WTC11 (cell line): ENCODE results near the gene LRTM1. TPM values are rescaled to one million over a fixed set of nuclear protein-coding genes. Genes with fewer than 3 reads are reported as not detected.

ENCODE experiments used
- ATAC-seq: fragments of 200-7000 bp; cut with Tn5 transposase; 2 replicates; pipeline ENCODE4 v1.10.0; 2021; ENCODE audit warnings: mild to moderate bottlenecking, moderate library complexity
- CTCF ChIA-PET: fragments of 300-600 bp; sonication (Branson Sonifier 250); formaldehyde crosslinking; loops from one replicate; lab custom pipeline; 2021; ENCODE audit warnings: antibody characterized with exemption; lab: Charles Lee
- POLR2A ChIA-PET: fragments of 350-600 bp; sonication (Branson Sonifier 250); formaldehyde crosslinking; loops from one replicate; lab custom pipeline; 2021; ENCODE audit warnings: antibody characterized with exemption; lab: Charles Lee
- DNase-seq: peaks from one replicate; pipeline ENCODE4 v3.0.0; 2021; ENCODE audit warnings: low spot score
- H3K27ac Mint-ChIP-seq: 2 replicates; pipeline ENCODE4 v1.8.0; 2021; ENCODE audit warnings: mixed read lengths
- H3K27me3 Mint-ChIP-seq: 2 replicates; pipeline ENCODE4 v1.8.0; 2021; ENCODE audit warnings: low read depth, mild to moderate bottlenecking, moderate library complexity, mixed read lengths
- H3K36me3 Mint-ChIP-seq: 2 replicates; pipeline ENCODE4 v1.8.0; 2021; ENCODE audit warnings: mixed read lengths
- H3K4me1 Mint-ChIP-seq: 2 replicates; pipeline ENCODE4 v1.8.0; 2022; ENCODE audit warnings: mixed read lengths
- H3K4me3 Mint-ChIP-seq: 2 replicates; pipeline ENCODE4 v1.8.0; 2021; ENCODE audit warnings: mild to moderate bottlenecking, moderate library complexity, mixed read lengths
- H3K9me3 Mint-ChIP-seq: 2 replicates; pipeline ENCODE4 v1.8.0; 2021; ENCODE audit warnings: mixed read lengths
- ATF1 ChIP-seq: sonication (generic); formaldehyde crosslinking; IDR thresholded peaks from 2 replicates; pipeline ENCODE4 v1.8.1; 2023; ENCODE audit warnings: mild to moderate bottlenecking, moderate library complexity, missing genetic modification reagents
- CBFB ChIP-seq: sonication (generic); formaldehyde crosslinking; IDR thresholded peaks from 2 replicates; pipeline ENCODE4 v1.8.1; 2022; ENCODE audit warnings: mild to moderate bottlenecking, low read depth, missing genetic modification reagents
- CTCF ChIP-seq: fragments of 200-600 bp; IDR thresholded peaks from 2 replicates; pipeline ENCODE4 v1.8.0; 2022; ENCODE audit warnings: antibody characterized with exemption
- FOXK1 ChIP-seq: sonication (generic); formaldehyde crosslinking; IDR thresholded peaks from 2 replicates; pipeline ENCODE4 v1.8.0; 2022; ENCODE audit warnings: mild to moderate bottlenecking, moderate library complexity, missing genetic modification reagents
- GABPB1 ChIP-seq: sonication (generic); formaldehyde crosslinking; IDR thresholded peaks from 2 replicates; pipeline ENCODE4 v1.8.1; 2023; ENCODE audit warnings: mild to moderate bottlenecking, missing genetic modification reagents
- MAX ChIP-seq: sonication (generic); formaldehyde crosslinking; IDR thresholded peaks from 2 replicates; pipeline ENCODE4 v1.8.0; 2022; ENCODE audit warnings: mild to moderate bottlenecking, missing genetic modification reagents
- NR1H2 ChIP-seq: sonication (generic); formaldehyde crosslinking; IDR thresholded peaks from 2 replicates; pipeline ENCODE4 v1.9.0; 2021; ENCODE audit warnings: mild to moderate bottlenecking, moderate library complexity, missing genetic modification reagents
- OVOL2 ChIP-seq: fragments of 250-450 bp; sonication (Bioruptor Pico); IDR thresholded peaks from 2 replicates; pipeline ENCODE4 v1.9.0; 2021; ENCODE audit warnings: mild to moderate bottlenecking, borderline replicate concordance
- PREB ChIP-seq: sonication (generic); formaldehyde crosslinking; IDR thresholded peaks from 2 replicates; pipeline ENCODE4 v1.8.1; 2022; ENCODE audit warnings: mild to moderate bottlenecking, missing genetic modification reagents, moderate library complexity, borderline replicate concordance
- PRRX2 ChIP-seq: fragments of 250-450 bp; sonication (Bioruptor Pico); IDR thresholded peaks from 2 replicates; pipeline ENCODE4 v1.8.0; 2021; ENCODE audit warnings: mild to moderate bottlenecking
- SMAD4 ChIP-seq: sonication (generic); formaldehyde crosslinking; IDR thresholded peaks from 2 replicates; pipeline ENCODE4 v1.8.0; 2022; ENCODE audit warnings: mild to moderate bottlenecking, missing genetic modification reagents
- TP53 ChIP-seq: sonication (generic); formaldehyde crosslinking; IDR thresholded peaks from 2 replicates; pipeline ENCODE4 v1.8.1; 2023; ENCODE audit warnings: mild to moderate bottlenecking, missing genetic modification reagents
- USF1 ChIP-seq: sonication (generic); formaldehyde crosslinking; IDR thresholded peaks from 2 replicates; pipeline ENCODE4 v1.8.0; 2022; ENCODE audit warnings: mild to moderate bottlenecking, missing genetic modification reagents
- ZNF232 ChIP-seq: sonication (generic); formaldehyde crosslinking; IDR thresholded peaks from 2 replicates; pipeline ENCODE4 v1.8.0; 2022; ENCODE audit warnings: mild to moderate bottlenecking, missing genetic modification reagents
- ZNF425 ChIP-seq: fragments of 250-450 bp; sonication (Bioruptor Pico); conservative IDR thresholded peaks from 2 replicates; pipeline ENCODE4 v1.9.0; 2021; ENCODE audit warnings: mild to moderate bottlenecking
- ZNF532 ChIP-seq: fragments of 250-450 bp; sonication (Bioruptor Pico); IDR thresholded peaks from 2 replicates; pipeline ENCODE4 v1.9.0; 2021; ENCODE audit warnings: mild to moderate bottlenecking, borderline replicate concordance
- total RNA-seq: library from RNA; stranded (reverse); gene quantifications from 3 replicates; pipeline ENCODE4 v1.2.3, GENCODE V29; 2021

The LRTM1 gene
- total RNA-seq, 1 experiment from 2014 or later: not detected

GRCh38 chr3:54900838-54901591 lies 26.8 kb downstream of the LRTM1 start:
- CTCF ChIA-PET: no interaction called here
- peaks cover 3% of the 10 kb centered on the region; the same call in 1 of the 2 replicates for H3K9me3 Mint-ChIP-seq
- ATAC-seq (no peak), DNase-seq (no peak)
- H3K4me3 Mint-ChIP-seq: no peak overlapping the region
- POLR2A ChIA-PET: no interaction called here
- peaks cover 22% of the 10 kb centered on the region for H3K36me3 Mint-ChIP-seq
- H3K27ac Mint-ChIP-seq: 0 out of 2 replicates have a peak overlapping the region, but pooled peaks have one; percentile 6
- H3K4me1 Mint-ChIP-seq: peaks cover 7% of the 10 kb centered on the region
- H3K27me3 Mint-ChIP-seq: no peaks in the 10 kb centered on the region
- TF ChIP-seq USF1 (CRISPR knock-in tag): no peak
- TF ChIP-seq FOXK1: no peak
- no peak for TF ChIP-seq OVOL2 (CRISPR knock-in tag)
- TF ChIP-seq ZNF425: no peak
- TF ChIP-seq MAX: no peak
- no peak for TF ChIP-seq TP53 (CRISPR knock-in tag)
- TF ChIP-seq SMAD4 (CRISPR knock-in tag): no peak
- no peak for TF ChIP-seq PREB (CRISPR knock-in tag)
- TF ChIP-seq PRRX2 (CRISPR knock-in tag): no peak
- no peak for TF ChIP-seq CBFB (CRISPR knock-in tag)
- no peak for TF ChIP-seq ZNF532
- no peak for TF ChIP-seq ATF1
- no peak for TF ChIP-seq CTCF
- TF ChIP-seq NR1H2 (CRISPR knock-in tag): no peak
- no peak for TF ChIP-seq ZNF232
- no peak for TF ChIP-seq GABPB1
